Choroid plexus epithelial cell (primary cell): ENCODE data around the gene CBX2.

Experiments
- DNase-seq: peaks from one replicate; pipeline ENCODE4 v3.0.0-alpha.2; 2010; ENCODE audit warnings: low read depth
- H3K4me3 ChIP-seq: 2 replicates; pipeline ENCODE4 v1.5.1; 2011; ENCODE audit warnings: low read depth, mild to moderate bottlenecking, control low read depth, low read length, moderate library complexity
- TF ChIP-seq, protein P1 (sequence below): conservative IDR thresholded peaks from 2 replicates; pipeline ENCODE4 v1.5.1; 2011; ENCODE audit warnings: low read depth, mild to moderate bottlenecking, control low read depth, inconsistent platforms, low read length, moderate library complexity

CBX2 gene

DNA sequence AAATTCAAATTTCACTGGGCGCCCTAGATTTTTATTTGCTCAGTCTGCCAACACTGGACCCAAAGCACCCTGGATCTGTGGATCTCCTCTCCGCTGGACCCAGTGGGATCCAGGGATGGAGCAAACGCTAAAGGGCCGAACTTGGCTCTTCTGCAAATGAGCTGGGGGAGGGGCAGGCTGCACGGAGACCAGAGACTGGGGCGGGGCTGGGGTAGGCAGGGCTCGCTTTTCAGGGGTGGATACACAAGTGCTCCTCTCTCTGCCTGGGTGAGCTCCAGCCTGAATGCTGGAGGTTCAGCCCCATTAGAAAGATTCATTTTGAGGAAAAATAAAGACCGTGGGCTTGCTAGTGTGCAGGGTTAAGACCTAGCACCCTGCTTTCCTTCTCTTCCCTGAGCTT is 52.4 kb downstream of the CBX2 start:
- H3K4me3 ChIP-seq, result no peak overlapping the region
- TF ChIP-seq, protein P1, sequence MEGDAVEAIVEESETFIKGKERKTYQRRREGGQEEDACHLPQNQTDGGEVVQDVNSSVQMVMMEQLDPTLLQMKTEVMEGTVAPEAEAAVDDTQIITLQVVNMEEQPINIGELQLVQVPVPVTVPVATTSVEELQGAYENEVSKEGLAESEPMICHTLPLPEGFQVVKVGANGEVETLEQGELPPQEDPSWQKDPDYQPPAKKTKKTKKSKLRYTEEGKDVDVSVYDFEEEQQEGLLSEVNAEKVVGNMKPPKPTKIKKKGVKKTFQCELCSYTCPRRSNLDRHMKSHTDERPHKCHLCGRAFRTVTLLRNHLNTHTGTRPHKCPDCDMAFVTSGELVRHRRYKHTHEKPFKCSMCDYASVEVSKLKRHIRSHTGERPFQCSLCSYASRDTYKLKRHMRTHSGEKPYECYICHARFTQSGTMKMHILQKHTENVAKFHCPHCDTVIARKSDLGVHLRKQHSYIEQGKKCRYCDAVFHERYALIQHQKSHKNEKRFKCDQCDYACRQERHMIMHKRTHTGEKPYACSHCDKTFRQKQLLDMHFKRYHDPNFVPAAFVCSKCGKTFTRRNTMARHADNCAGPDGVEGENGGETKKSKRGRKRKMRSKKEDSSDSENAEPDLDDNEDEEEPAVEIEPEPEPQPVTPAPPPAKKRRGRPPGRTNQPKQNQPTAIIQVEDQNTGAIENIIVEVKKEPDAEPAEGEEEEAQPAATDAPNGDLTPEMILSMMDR, result no peak
- no peak for DNase-seq

DNA sequence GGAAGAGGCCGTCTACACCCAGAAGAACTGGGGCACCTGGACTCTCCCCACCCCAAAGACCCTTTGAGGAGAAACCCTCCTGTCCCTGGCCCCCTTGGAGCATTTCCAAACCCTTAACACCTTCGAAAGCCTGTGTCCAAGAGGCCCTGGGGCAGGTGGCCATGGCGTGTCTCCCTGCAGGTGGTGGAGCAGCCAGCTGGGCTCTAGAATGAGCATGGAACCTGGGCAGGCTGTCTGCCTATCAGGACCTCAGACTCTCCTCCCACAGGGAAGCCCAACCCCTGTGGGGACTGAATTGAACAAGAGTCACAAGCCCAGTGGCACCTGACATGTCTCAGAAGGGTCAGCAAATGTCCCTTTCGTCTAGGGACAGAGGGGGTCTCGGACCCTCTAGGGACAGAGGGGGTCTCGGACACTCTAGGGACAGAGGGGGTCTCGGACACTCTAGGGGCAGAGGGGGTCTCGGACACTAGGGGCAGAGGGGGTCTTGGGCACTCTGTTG is 52.9 kb downstream of the CBX2 start:
- no peak overlapping the region for H3K4me3 ChIP-seq
- DNase-seq, result no peak
- TF ChIP-seq, protein P1, result no peak

DNA sequence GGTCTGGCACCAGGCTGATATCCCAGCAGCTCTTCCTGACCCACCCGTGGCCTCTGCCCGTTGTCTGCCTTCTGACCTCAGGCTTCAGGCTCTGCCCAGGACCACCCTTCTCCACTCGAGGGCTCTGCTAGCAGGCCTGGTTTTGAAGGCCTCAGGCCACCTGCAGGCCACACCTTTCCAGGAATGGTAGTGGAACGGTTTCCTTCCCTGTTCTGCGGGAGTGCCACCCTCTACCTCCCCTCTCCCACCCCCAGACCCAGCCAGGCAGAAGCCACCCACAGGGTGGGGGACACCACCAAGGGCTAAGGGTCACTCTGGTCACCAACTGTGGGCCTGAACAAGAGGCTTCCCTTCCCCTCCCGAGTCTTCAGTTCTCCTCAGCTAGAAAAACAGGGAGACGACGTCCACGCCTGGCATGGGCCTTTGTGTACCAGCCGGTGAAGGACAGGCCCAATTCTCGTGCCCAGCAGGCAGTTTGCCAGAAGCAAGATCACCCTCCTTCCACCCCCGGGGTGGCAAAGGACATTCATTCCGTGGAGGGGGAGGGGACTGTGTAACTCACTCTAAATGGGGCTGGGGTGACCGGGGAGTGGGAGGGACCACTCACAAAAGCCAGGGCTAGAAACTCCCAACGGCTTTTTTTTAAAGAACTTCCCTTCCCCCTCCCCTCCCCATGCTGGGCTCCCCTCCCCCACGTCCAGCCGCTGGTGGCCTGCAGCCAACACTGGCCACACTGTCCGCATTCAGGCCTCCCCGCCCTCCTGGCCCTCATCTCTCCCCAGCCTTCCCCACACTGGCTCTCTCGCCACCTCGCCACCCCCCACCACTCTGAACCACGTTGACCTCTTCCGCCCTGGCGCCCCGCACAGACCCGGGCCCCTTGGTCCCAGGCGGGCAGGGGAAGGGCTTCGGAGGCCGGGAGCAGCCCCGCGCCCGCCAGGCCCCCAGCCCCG is 53.6 kb downstream of the CBX2 start:
- H3K4me3 ChIP-seq, result no peak overlapping the region
- peak; percentile 24 for DNase-seq
- TF ChIP-seq, protein P1, result no peak

DNA sequence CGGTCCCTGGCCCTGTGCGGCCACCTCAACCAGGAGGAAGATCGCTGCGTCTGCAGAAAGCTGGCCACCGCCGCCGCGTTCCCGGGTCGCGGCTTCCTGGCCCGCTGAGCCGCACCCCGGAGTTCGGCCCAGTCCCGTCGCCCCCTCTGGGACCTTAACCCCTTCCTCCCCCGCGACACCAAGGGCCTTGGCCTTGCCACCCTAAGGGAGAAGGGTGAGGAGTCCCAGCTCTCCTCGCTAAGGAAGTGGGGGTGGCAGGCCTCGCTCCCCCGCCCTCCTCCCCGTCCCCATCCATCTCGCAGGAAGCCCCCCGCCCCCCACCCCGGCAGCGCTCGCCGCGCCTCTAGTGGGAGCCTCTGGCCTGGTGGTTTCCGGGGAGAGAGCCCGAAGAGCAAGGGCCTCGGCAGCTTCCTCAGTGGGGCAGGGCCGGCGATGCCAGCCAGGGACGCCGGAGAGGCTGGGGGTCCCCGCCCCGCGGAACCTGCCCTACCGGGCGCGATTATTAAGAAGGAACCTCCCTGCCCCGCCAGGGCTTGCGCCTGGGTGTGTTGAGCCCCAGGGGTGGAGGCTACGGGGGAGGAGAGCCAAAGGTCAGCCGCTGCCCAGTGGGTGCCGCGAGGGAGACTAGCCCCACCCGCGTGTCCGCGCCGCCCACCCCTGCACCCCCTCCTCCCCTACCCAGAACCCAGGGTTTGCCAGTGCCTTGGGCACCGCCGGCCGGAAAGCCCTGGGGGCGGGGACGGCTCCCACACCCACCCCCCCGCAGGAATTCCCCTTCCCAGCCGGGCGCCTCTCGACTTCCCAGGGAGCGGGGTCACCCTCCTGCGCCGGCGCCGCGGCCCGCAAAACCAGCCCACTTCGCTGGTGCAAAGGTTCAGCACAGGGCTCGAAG is 54.5 kb downstream of the CBX2 start:
- H3K4me3 ChIP-seq, result peak overlapping the region; percentile 35
- TF ChIP-seq, protein P1, result peak; percentile 4
- peak; percentile 51 for DNase-seq

DNA sequence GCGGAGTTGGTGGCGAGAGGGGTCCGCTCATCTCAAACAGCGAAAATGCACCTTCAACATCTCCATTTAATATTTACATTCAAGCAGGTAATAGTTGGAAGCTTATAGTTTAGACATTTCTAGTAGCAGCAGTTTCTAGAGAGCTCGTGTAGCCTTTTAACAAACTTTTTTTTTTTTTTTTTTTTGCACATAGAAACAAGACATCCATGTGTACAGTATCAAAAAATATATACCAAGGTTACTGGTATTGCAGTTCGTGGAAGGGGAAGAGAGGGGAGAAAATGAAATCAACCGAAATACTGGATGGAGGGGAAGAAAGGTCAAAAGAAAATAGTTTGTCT is 55.1 kb downstream of the CBX2 start:
- DNase-seq, result no peak
- H3K4me3 ChIP-seq, result no peak overlapping the region
- TF ChIP-seq, protein P1, result no peak

DNA sequence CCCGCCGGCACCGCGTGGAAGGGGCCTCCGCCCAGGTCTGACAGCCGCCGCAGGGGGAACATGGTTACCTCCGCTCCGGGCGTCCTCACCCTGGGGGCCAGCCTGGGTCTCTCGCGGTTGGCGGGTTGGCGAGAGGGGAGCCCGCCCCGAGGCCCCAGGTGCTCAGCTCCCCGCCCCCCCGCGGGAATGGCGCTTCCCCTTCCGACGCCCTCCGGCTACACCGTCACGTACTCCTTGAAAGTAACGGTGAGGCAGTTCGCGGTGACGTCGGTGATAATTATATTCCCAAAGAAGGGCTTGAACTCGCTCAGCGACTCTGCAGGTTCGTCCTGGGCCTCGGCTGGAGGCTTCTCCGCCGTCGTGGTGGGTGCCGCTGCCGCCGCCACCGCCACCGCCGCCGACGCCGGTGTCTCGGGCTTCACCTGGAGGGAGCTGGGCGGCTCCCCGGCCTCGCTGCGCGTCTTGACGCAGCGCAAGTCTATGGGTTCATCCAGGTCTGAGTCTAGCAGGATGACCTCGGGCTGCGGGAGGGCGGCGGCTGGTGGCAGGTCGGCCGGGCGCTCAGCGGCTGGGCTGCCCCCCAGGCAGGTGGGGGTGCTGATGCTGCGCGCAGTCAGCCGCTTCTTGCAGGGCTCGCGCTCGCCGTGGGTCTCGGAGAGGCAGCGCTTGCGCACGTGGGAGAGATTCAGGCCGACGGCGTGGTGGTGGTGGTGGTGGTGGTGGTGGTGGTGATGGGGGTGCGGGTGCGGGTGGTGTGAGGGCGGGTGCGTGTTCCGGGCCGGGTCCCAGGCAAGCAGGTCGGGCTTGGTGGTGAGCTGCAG is 56.0 kb downstream of the CBX2 start:
- no peak overlapping the region for H3K4me3 ChIP-seq

More for the DNA sequence above, 56.0 kb downstream of the CBX2 start:
- TF ChIP-seq, protein P1, result no peak
- no peak for DNase-seq
